Cardiac muscle cell (in vitro differentiated cells and primary cell): ENCODE data around the gene RASA3. TPM values are rescaled to one million over a fixed set of nuclear protein-coding genes. Genes with fewer than 3 reads are reported as not detected.

ENCODE experiments used
- DNase-seq, 2 donors: peaks; one replicate each; pipeline versions ENCODE4 v3.0.0 to v3.0.0-alpha.2; 2010 to 2017; ENCODE audit warnings: low read depth in 1 of 2, low spot score in 1 of 2
- H3K27ac ChIP-seq: fragments of 200-600 bp; sonication (generic); 2 replicates; pipeline ENCODE4 v1.5.1; 2016
- H3K27me3 ChIP-seq: fragments of 200-600 bp; sonication (generic); 2 replicates; pipeline ENCODE4 v1.6.0; 2016; ENCODE audit warnings: control low read depth
- H3K36me3 ChIP-seq: fragments of 200-600 bp; sonication (generic); 2 replicates; pipeline ENCODE4 v1.5.1; 2016; ENCODE audit warnings: control low read depth
- H3K4me1 ChIP-seq: fragments of 200-600 bp; sonication (generic); 2 replicates; pipeline ENCODE4 v1.8.1; 2017; ENCODE audit warnings: low read depth, mild to moderate bottlenecking, mixed run types
- H3K4me3 ChIP-seq: fragments of 200-600 bp; sonication (generic); 2 replicates; pipeline ENCODE4 v1.5.1; 2016; ENCODE audit warnings: mild to moderate bottlenecking
- H3K9me3 ChIP-seq: fragments of 200-600 bp; sonication (generic); 2 replicates; pipeline ENCODE4 v1.5.1; 2017; ENCODE audit warnings: low read depth, mild to moderate bottlenecking, control low read depth
- CTCF ChIP-seq: IDR thresholded peaks from 2 replicates; pipeline ENCODE4 v1.5.1; 2012; ENCODE audit warnings: low read depth, mild to moderate bottlenecking, low read length
- polyA plus RNA-seq: library from polyadenylated mRNA; unstranded; fragments of >200 nt; fragmentation: Nextera tagmentation; extraction: Ambion mirVana; gene quantifications from 2 replicates; pipeline ENCODE4 v1.2.1, GENCODE V29; 2016
- total RNA-seq: library from RNA; depleted of rRNA; stranded (reverse); fragments of >200 nt; gene quantifications from 2 replicates; pipeline ENCODE4 v1.2.3, GENCODE V29; 2016

RASA3 gene
- total and polyA plus RNA-seq, 2 experiments from 2014 or later = 14.0 to 26.0 TPM

DNA sequence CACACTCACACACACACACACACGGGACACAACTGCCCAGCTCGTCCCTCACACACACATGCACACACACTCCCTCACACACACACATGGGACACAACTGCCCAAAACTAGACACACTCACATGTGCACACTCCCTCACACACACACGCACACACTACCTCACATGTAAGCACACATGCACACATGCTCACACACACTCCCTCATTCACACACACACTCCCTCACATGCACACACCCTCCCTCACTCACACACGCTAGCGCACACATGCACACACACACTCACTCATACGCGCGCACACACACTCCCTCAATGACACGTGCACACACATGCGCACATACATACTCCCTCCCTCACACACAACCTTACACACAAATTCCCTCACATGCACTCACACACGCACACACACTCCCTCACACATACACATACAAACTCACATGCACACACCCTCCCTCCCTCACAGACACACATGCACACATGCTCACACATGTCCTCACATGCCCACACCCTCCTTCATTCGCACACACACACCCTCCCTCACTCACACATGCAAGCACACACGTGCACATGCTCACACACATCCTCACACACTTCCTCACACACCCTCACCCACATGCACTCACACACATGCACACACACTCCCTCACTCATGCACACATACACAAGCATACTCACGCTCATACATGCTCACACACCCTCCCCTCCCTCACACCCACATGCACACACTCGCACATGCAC, 9.0 kb upstream of the RASA3 start:
- Histone ChIP-seq H3K9me3 (no peaks in the 10 kb centered on the region), H3K4me3 (no peak overlapping the region), H3K27me3 (no peaks in the 10 kb centered on the region), H3K4me1 (no peaks in the 10 kb centered on the region), H3K27ac (no peak overlapping the region), H3K36me3 (no peaks in the 10 kb centered on the region)
- no peak for DNase-seq
- TF ChIP-seq CTCF = no peak

DNA sequence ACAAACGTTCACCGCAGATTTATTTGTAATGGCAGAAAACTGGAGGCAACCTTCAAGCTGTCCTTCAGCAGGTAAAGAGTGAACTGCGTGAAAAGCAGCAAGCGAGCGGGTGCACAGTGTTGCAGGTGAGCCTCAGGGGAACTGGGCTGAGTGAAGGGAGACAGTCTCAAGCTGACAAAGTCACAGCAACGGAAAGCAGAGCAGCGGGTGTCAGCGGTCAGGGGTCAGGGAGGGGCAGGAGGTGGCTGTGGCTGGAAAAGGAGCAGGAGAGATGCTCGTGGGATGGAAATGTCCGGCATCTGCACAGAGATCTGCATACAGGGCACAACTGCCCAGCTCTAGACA, 8.5 kb upstream of the RASA3 start:
- no peak for TF ChIP-seq CTCF

DNA sequence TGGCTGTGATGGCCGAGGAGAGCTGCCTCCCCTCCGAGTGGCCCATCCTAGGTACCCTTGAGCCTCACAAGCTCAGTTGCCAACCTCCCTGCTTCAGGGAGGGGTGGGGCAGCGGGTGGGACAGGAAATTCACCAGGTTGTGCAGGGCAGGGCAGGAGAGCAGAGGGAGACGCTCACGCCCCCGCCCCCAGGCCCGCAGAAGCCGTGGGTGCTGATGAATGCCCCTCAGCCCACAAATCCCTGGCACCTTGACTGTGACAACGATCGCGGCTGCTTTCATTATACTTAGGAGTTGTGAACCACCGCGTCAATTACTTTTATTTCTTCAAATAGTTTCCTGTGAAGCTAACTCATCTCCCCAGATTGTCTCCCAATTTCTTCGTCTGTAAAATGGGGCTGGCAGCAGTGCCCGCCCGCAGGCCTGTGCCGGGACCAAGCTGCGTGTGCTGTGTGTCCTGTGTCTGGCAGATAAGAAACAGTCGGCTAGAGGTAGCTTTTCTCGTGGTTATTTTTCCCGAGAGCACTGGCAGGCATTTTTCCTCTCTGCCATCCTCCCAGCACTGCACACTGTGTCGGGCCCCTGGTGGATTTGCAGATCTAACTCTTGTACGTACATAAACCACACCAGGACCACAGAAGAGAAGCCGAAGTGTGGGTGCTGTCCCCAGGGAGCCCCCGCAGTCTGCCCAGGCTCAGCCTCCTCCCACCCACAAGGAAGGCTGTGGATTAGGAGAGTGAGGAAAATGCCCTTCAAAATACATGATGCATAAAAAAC, 7.9 kb upstream of the RASA3 start:
- peak overlapping the region; percentile 25 for H3K27ac ChIP-seq
- no peak for TF ChIP-seq CTCF
- DNase-seq = no peak

More for the DNA sequence above, 8.5 kb upstream of the RASA3 start:
- Histone ChIP-seq H3K27me3 (no peaks in the 10 kb centered on the region), H3K4me3 (no peak overlapping the region), H3K27ac (peak overlapping the region; percentile 25), H3K4me1 (no peaks in the 10 kb centered on the region), H3K36me3 (no peaks in the 10 kb centered on the region), H3K9me3 (no peaks in the 10 kb centered on the region)
- no peak for DNase-seq

DNA sequence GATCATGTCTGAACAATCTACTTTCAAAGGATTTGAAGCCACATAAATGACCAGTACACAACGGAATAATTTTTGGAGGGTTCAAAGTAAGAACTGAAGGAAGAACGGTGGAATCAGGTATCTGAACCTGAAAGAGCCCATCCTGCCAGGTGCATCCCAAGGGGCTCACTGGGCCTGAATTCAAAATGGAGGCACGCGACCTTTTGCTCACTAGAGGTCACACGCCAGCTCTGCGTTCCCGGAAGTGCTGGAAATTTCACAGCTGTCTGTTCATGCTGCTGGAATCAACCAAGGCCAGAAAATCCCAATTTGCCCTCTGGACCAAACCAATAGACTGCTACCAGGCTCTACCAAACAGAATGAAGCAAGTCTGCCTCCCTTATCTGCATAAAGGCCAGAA, 4.2 kb upstream of the RASA3 start:
- Histone ChIP-seq H3K27ac (no peak overlapping the region), H3K36me3 (no peaks in the 10 kb centered on the region), H3K4me1 (peaks cover 11% of the 10 kb centered on the region), H3K9me3 (no peaks in the 10 kb centered on the region), H3K4me3 (no peak overlapping the region), H3K27me3 (no peaks in the 10 kb centered on the region)
- no peak for TF ChIP-seq CTCF
- DNase-seq = no peak

More for the DNA sequence above, 7.9 kb upstream of the RASA3 start:
- Histone ChIP-seq H3K4me3 (no peak overlapping the region), H3K36me3 (no peaks in the 10 kb centered on the region), H3K9me3 (no peaks in the 10 kb centered on the region), H3K4me1 (no peaks in the 10 kb centered on the region), H3K27me3 (no peaks in the 10 kb centered on the region)

GRCh38 chr13:114135731-114136171, 3.3 kb upstream of the RASA3 start:
- Histone ChIP-seq H3K27ac (no peak overlapping the region), H3K9me3 (no peaks in the 10 kb centered on the region), H3K27me3 (no peaks in the 10 kb centered on the region), H3K4me1 (peaks cover 11% of the 10 kb centered on the region), H3K4me3 (no peak overlapping the region), H3K36me3 (no peaks in the 10 kb centered on the region)
- TF ChIP-seq CTCF = no peak
- no peak for DNase-seq
